Frontal cortex (tissue), 4 donors: ENCODE data around the gene MDFIC. TPM values are rescaled to one million over a fixed set of nuclear protein-coding genes. Genes with fewer than 3 reads are reported as not detected.

Experiments
- DNase-seq, 2 donors: peaks; one replicate each; pipeline ENCODE4 v3.0.0; 2012; ENCODE audit warnings: low spot score in 2 of 2
- FAIRE-seq: peaks from 2 replicates; lab custom pipeline; 2012; peaks lifted over from hg19 to GRCh38; lab: Jason Lieb, UNC
- total RNA-seq: library from RNA; depleted of rRNA; stranded (reverse); fragments of >200 nt; gene quantifications from one replicate; pipeline ENCODE4 v1.2.3, GENCODE V29; 2014
- donor health status: control.
- donor health status: control.
- donor health status: control.

Gene MDFIC
- total RNA-seq, 1 donor from 2014 or later: 6.1 TPM

GRCh38 chr7:114924038-114924712, 2.3 kb downstream of the MDFIC start:
- no peak for FAIRE-seq
- no peak for DNase-seq

- no peak for DNase-seq
- FAIRE-seq: no peak
Measured at GRCh38 chr7:114925434-114925833, 3.5 kb downstream of the MDFIC start.

GRCh38 chr7:114928060-114928459, 6.2 kb downstream of the MDFIC start:
- DNase-seq (no peak), FAIRE-seq (no peak)

- DNase-seq: no peak
- no peak for FAIRE-seq
Measured at GRCh38 chr7:114929570-114929969, 7.7 kb downstream of the MDFIC start.

GRCh38 chr7:114930107-114930661, 8.3 kb downstream of the MDFIC start:
- FAIRE-seq (no peak), DNase-seq (no peak)

- no peak for DNase-seq
- no peak for FAIRE-seq
Measured at GRCh38 chr7:114930829-114931655, 9.1 kb downstream of the MDFIC start.

- no peak for FAIRE-seq
- no peak for DNase-seq
Measured at GRCh38 chr7:114931656-114932011, 9.7 kb downstream of the MDFIC start.

GRCh38 chr7:114932991-114933390, 11.1 kb downstream of the MDFIC start:
- no peak for FAIRE-seq

GRCh38 chr7:114933658-114934057, 11.8 kb downstream of the MDFIC start:
- DNase-seq (no peak), FAIRE-seq (no peak)

More at GRCh38 chr7:114932991-114933390, 11.1 kb downstream of the MDFIC start:
- no peak for DNase-seq

GRCh38 chr7:114934086-114934485, 12.2 kb downstream of the MDFIC start:
- DNase-seq: no peak
- FAIRE-seq: no peak

- no peak for FAIRE-seq
- DNase-seq: no peak
Measured at GRCh38 chr7:114934713-114935112, 12.8 kb downstream of the MDFIC start.

- FAIRE-seq (no peak), DNase-seq (no peak)
Measured at GRCh38 chr7:114936471-114936870, 14.6 kb downstream of the MDFIC start.

- FAIRE-seq (no peak), DNase-seq (no peak)
Measured at GRCh38 chr7:114937446-114937845, 15.6 kb downstream of the MDFIC start.

GRCh38 chr7:114938785-114939184, 16.9 kb downstream of the MDFIC start:
- no peak for DNase-seq
- no peak for FAIRE-seq

- no peak for DNase-seq
- FAIRE-seq: no peak
Measured at GRCh38 chr7:114939484-114940097, 17.7 kb downstream of the MDFIC start.

GRCh38 chr7:114940220-114940619, 18.3 kb downstream of the MDFIC start:
- DNase-seq (no peak), FAIRE-seq (no peak)

- DNase-seq: no peak
- FAIRE-seq: no peak
Measured at GRCh38 chr7:114941692-114942091, 19.8 kb downstream of the MDFIC start.

GRCh38 chr7:114942446-114943175, 20.7 kb downstream of the MDFIC start:
- DNase-seq (no peak), FAIRE-seq (no peak)

- DNase-seq (no peak), FAIRE-seq (no peak)
Measured at GRCh38 chr7:114943530-114943929, 21.6 kb downstream of the MDFIC start.
